ENCODE results near the gene SLIT3.

Gene SLIT3

GRCh38 chr5:169013846-169014245 lies 287.1 kb downstream of the SLIT3 start:
- no peak for DNase-seq

- DNase-seq, result no peak
Measured at GRCh38 chr5:169013208-169013728, 287.7 kb downstream of the SLIT3 start.

- DNase-seq, result no peak
Measured at GRCh38 chr5:169012450-169012849, 288.5 kb downstream of the SLIT3 start.

GRCh38 chr5:169011451-169011850 lies 289.5 kb downstream of the SLIT3 start:
- no peak for DNase-seq

- DNase-seq, result no peak
Measured at GRCh38 chr5:169011009-169011408, 289.9 kb downstream of the SLIT3 start.

GRCh38 chr5:169009123-169009522 lies 291.8 kb downstream of the SLIT3 start:
- DNase-seq, result no peak

- no peak for DNase-seq
Measured at GRCh38 chr5:169006842-169007790, 293.8 kb downstream of the SLIT3 start.

- no peak for DNase-seq
Measured at GRCh38 chr5:169004551-169004950, 296.4 kb downstream of the SLIT3 start.

- no peak for DNase-seq
Measured at GRCh38 chr5:169003721-169004541, 297.0 kb downstream of the SLIT3 start.

GRCh38 chr5:169002953-169003555 lies 297.9 kb downstream of the SLIT3 start:
- DNase-seq, result no peak

- DNase-seq, result no peak
Measured at GRCh38 chr5:169001394-169001793, 299.5 kb downstream of the SLIT3 start.

GRCh38 chr5:168995024-168995423 lies 305.9 kb downstream of the SLIT3 start:
- DNase-seq, result no peak

GRCh38 chr5:168992687-168993086 lies 308.3 kb downstream of the SLIT3 start:
- DNase-seq, result no peak

- no peak for DNase-seq
Measured at GRCh38 chr5:168992016-168992415, 308.9 kb downstream of the SLIT3 start.

- no peak for DNase-seq
Measured at GRCh38 chr5:168991311-168991710, 309.6 kb downstream of the SLIT3 start.

- DNase-seq, result no peak
Measured at GRCh38 chr5:168990679-168991078, 310.3 kb downstream of the SLIT3 start.

GRCh38 chr5:168989731-168990505 lies 311.0 kb downstream of the SLIT3 start:
- DNase-seq, result no peak

GRCh38 chr5:168988699-168989098 lies 312.2 kb downstream of the SLIT3 start:
- DNase-seq, result no peak

GRCh38 chr5:168987543-168988300 lies 313.2 kb downstream of the SLIT3 start:
- DNase-seq, result no peak

- DNase-seq, result no peak
Measured at GRCh38 chr5:168985454-168985853, 315.5 kb downstream of the SLIT3 start.

- no peak for DNase-seq
Measured at GRCh38 chr5:168984135-168984675, 316.7 kb downstream of the SLIT3 start.
